Ramos (cell line): ENCODE results near the gene HHATL.

Experiments used
- in situ Hi-C: fragments of 300-500 bp; cut with MboI; formaldehyde crosslinking; loops from one replicate; pipeline ENCODE4 v1.14.3; 2022; ENCODE audit warnings: low sequenced_read_pairs; ENCODE audit not compliant: unreplicated experiment

Gene HHATL

DNA sequence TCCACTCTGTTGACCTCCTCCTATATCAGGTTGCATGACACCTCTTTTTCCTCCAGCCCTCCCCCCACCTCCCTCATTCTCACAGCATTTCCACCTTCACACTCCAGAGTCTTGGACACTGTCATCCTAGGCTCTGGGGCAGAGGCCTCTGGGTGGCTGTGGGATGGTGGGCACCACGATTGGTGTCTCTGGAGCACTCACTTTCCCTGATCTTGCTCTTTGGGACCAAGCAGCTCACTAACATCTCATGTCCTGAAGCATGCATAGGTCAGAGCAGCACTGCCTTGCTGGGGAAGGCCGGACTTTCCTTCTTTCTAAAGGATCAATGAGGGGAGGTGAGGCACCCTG, 34.2 kb downstream of the HHATL start:
- in situ Hi-C loops: no loop called here

- in situ Hi-C loops: no loop called here
Observed at GRCh38 chr3:42667523-42668412, 34.8 kb downstream of the HHATL start.

GRCh38 chr3:42667096-42667522, 35.5 kb downstream of the HHATL start:
- in situ Hi-C loops: no loop called here

DNA sequence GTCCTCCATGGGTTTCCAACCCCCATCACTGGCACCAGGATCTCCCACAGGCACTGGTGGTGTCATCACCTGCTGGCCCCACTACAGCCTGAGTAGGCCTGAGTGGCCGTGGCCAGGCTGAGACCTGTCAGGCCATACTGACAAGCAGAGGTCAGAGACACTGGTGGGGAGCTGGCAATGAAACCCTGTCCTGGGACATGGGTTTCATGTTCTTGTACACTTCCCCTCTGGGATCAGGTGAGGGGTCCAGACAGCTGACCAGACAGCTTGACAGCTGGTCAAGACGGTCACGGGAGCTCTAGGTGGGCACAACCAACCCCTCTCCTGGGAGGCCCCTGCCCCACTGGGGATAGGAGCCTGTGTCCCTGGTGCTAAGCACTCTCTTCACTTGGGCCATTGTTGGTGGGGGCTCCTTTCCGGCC, 36.0 kb downstream of the HHATL start:
- in situ Hi-C loops: no loop called here

- in situ Hi-C loops: no loop called here
Observed at GRCh38 chr3:42666022-42666421, 36.6 kb downstream of the HHATL start.

- in situ Hi-C loops: no loop called here
Observed at GRCh38 chr3:42665050-42665878, 37.3 kb downstream of the HHATL start.

GRCh38 chr3:42664438-42664803, 38.2 kb downstream of the HHATL start:
- in situ Hi-C loops: no loop called here

DNA sequence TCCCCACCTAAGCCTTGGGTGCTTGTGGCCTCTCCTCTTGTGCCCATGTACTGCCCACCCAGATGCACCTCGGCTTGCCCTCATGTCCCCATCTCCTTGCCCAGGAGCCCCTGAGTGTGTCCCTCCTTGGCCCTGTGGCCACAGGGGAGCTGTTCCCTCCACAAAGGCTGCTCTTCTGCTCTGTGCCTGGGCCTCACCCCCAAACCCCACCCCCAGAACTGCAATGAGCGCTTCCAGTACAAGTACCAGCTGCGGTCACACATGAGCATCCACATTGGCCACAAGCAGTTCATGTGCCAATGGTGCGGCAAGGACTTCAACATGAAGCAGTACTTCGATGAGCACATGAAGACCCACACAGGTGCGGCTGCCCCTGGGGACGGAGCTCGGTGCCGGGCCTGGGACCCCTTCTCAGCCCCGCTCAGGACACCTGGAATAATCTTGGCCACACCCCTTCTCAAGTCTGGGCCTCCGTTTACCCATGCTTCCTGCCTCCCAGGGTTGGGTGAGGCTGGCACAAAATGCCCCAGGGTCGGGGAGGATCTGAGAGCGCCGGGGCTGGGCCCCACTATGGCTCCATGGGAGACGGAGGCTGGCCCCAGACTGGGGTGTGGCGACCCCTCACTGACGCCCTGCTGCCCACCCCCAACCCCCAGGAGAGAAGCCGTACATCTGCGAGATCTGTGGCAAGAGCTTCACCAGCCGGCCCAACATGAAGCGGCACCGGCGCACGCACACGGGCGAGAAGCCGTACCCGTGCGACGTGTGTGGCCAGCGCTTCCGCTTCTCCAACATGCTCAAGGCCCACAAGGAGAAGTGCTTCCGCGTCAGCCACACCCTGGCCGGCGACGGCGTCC, 38.8 kb downstream of the HHATL start:
- in situ Hi-C loops: no loop called here

DNA sequence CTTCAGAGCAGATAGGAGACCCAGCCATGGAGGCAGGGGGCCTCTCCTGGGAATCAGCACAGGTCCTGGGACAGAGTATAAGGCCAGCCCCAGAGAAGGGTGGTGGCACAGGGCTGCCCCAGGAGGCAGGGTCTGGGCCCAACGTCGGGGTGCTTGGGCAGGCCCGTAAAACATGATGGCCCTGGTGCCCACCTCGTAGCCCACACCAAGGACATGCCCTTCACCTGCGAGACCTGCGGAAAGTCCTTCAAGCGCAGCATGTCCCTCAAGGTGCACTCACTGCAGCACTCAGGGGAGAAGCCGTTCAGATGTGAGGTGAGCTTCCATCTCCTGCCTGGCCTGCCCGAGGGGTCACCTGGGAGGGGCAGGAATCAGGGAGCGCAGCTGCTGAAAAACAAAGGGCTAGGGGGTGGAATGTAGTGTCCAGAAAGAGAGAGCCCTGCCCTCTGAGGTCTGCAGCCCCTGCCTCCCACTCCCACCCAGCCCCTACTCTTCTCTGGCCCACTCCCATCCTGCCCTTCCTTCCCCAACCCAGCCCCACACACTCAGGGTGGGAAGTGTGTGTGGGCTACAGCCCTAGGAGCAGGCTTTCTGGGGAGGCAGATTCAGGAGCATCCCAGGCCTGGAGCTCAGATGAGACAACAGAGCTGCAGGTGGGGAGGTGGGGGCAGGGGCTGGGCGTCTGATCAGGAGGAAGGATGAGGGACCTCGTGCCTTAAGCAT, 39.6 kb downstream of the HHATL start:
- in situ Hi-C loops: no loop called here

DNA sequence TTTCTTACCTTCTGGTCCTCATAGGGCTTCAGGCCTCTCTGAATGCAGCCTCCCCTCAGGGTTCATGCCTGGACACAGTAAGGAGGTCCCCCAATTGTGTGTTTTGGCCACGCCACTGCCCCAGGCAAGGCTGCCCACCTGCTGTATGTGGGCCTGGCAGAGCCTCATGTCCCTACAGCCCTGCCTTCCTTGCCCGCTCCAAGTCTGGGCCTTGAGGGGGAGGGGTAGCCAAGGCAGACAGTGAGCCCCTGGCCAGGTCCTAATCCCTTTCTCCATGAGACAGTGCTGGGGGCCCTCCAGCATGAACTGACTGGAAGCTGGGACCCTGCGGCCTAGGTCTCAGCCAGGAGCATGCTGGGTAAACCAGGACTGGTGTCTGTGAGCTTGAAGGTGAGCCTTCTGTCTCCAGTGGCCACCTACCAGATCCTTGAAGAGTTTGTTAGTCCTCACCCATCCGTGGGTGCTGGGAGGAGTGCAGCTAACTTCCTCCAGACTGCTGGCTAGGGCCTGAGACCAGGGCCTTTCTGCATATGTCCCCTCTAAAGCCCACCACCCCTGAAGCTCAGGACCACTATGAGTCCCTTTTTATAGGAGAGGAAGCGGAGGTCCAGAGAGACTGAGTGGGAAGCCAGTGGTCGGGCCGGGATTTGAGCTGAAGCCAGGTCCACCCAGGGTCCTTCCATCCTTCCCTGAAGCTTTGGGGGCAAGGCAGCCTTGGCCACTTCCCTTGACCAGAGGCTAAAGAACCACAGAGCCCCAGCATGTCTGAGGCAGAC, 40.4 kb downstream of the HHATL start:
- in situ Hi-C loops: no loop called here

- in situ Hi-C loops: no loop called here
Observed at GRCh38 chr3:42661593-42662022, 41.0 kb downstream of the HHATL start.

DNA sequence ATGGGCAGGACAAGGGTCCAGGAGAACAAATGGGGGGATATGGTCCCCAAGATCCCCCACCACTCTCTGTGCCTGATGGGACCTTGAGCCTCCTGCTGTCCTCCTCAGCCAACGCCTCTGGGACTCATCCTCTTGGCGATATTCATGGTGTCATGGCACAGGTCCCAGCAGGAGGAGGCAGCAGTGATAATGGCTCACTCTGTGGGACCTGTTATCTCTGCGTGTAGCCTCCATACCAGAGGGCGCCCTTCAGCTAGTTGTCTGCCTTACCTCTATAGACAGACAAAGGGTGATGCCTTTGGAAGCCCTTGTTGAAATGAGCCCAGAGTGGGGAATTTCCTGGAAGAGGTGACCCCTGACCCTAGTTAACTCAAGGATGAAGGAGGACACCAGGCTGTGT, 41.7 kb downstream of the HHATL start:
- in situ Hi-C loops: no loop called here

- in situ Hi-C loops: no loop called here
Observed at GRCh38 chr3:42660131-42660715, 42.4 kb downstream of the HHATL start.

- in situ Hi-C loops: no loop called here
Observed at GRCh38 chr3:42659451-42660130, 43.0 kb downstream of the HHATL start.

- in situ Hi-C loops: no loop called here
Observed at GRCh38 chr3:42658771-42659390, 43.7 kb downstream of the HHATL start.

GRCh38 chr3:42658091-42658770, 44.4 kb downstream of the HHATL start:
- in situ Hi-C loops: no loop called here

GRCh38 chr3:42657675-42658074, 44.9 kb downstream of the HHATL start:
- in situ Hi-C loops: no loop called here
